Activated T-cell treated with anti-CD3 and anti-CD28 coated beads, Interleukin-2, amount 50 U/mL, for 4 hours (primary cell): Measurements from ENCODE around the gene TTC21A. TPM values are rescaled to one million over a fixed set of nuclear protein-coding genes. Genes with fewer than 3 reads are reported as not detected.

ENCODE experiments used
- ATAC-seq, 2 donors: fragments of 200-7000 bp; cut with Tn5 transposase; one replicate each; pipeline ENCODE4 v1.10.0; 2021
- DNase-seq: peaks from one replicate; pipeline ENCODE4 v3.0.0-alpha.2; 2020
- H3K27me3 Mint-ChIP-seq: one replicate; pipeline ENCODE4 v1.8.0; 2021; ENCODE audit warnings: low read depth, mixed read lengths
- H3K36me3 Mint-ChIP-seq: one replicate; pipeline ENCODE4 v1.8.0; 2022; ENCODE audit warnings: mixed read lengths; ENCODE audit not compliant: insufficient read depth
- H3K4me1 Mint-ChIP-seq: one replicate; pipeline ENCODE4 v1.8.0; 2021; ENCODE audit warnings: low read depth, mixed read lengths
- H3K4me3 Mint-ChIP-seq: one replicate; pipeline ENCODE4 v1.8.0; 2021; ENCODE audit warnings: mild to moderate bottlenecking, moderate library complexity, mixed read lengths
- H3K9me3 Mint-ChIP-seq: one replicate; pipeline ENCODE4 v1.8.0; 2021; ENCODE audit warnings: mixed read lengths
- total RNA-seq, 3 donors: library from RNA; stranded (reverse); gene quantifications; one replicate each; pipeline ENCODE4 v1.2.1, GENCODE V29; 2021

Gene TTC21A
- total RNA-seq, 3 donors from 2014 or later, result 0.84 to 1.1 (median 1.0) TPM

- Mint-ChIP-seq H3K9me3 (no peaks in the 10 kb centered on the region), H3K36me3 (peaks cover 55% of the 10 kb centered on the region), H3K4me1 (peaks cover 52% of the 10 kb centered on the region), H3K27me3 (no peaks in the 10 kb centered on the region), H3K4me3 (no peak overlapping the region)
- ATAC-seq (no peak), DNase-seq (no peak)
Observed at GRCh38 chr3:39143051-39143885, 35.8 kb downstream of the TTC21A start.

- peaks cover 64% of the 10 kb centered on the region for H3K36me3 Mint-ChIP-seq
- no peaks in the 10 kb centered on the region for H3K27me3 Mint-ChIP-seq
- DNase-seq (no peak), ATAC-seq (no peak)
- no peak overlapping the region for H3K4me3 Mint-ChIP-seq
- peaks cover 55% of the 10 kb centered on the region for H3K4me1 Mint-ChIP-seq
- H3K9me3 Mint-ChIP-seq, result no peaks in the 10 kb centered on the region
Observed at GRCh38 chr3:39144095-39144747, 36.7 kb downstream of the TTC21A start.

GRCh38 chr3:39144748-39145380 lies 37.4 kb downstream of the TTC21A start:
- no peak overlapping the region for H3K4me3 Mint-ChIP-seq
- H3K36me3 Mint-ChIP-seq, result peaks cover 70% of the 10 kb centered on the region
- H3K4me1 Mint-ChIP-seq, result peaks cover 60% of the 10 kb centered on the region

GRCh38 chr3:39146083-39146501 lies 38.6 kb downstream of the TTC21A start:
- Mint-ChIP-seq H3K36me3 (peaks cover 74% of the 10 kb centered on the region), H3K27me3 (no peaks in the 10 kb centered on the region), H3K4me1 (peaks cover 67% of the 10 kb centered on the region), H3K9me3 (no peaks in the 10 kb centered on the region), H3K4me3 (peak overlapping the region; percentile 95)
- DNase-seq (no peak), ATAC-seq (no peak)

More at GRCh38 chr3:39144748-39145380, 37.4 kb downstream of the TTC21A start:
- H3K27me3 Mint-ChIP-seq, result no peaks in the 10 kb centered on the region
- no peak for ATAC-seq
- no peak for DNase-seq
- no peaks in the 10 kb centered on the region for H3K9me3 Mint-ChIP-seq

- Mint-ChIP-seq H3K9me3 (no peaks in the 10 kb centered on the region), H3K27me3 (no peaks in the 10 kb centered on the region), H3K36me3 (peaks cover 70% of the 10 kb centered on the region)
Observed at GRCh38 chr3:39146611-39147591, 39.4 kb downstream of the TTC21A start.

GRCh38 chr3:39147711-39148434 lies 40.4 kb downstream of the TTC21A start:
- no peak for ATAC-seq
- H3K36me3 Mint-ChIP-seq, result peaks cover 72% of the 10 kb centered on the region

More at GRCh38 chr3:39146611-39147591, 39.4 kb downstream of the TTC21A start:
- Mint-ChIP-seq H3K4me3 (peak overlapping the region; percentile 95), H3K4me1 (peaks cover 71% of the 10 kb centered on the region)
- ATAC-seq, result peak; percentile 55 to 64
- peak; percentile 76 for DNase-seq

GRCh38 chr3:39148435-39149058 lies 41.1 kb downstream of the TTC21A start:
- ATAC-seq (no peak), DNase-seq (no peak)
- H3K4me3 Mint-ChIP-seq, result peak overlapping the region; percentile 95
- no peaks in the 10 kb centered on the region for H3K9me3 Mint-ChIP-seq
- no peaks in the 10 kb centered on the region for H3K27me3 Mint-ChIP-seq
- peaks cover 72% of the 10 kb centered on the region for H3K4me1 Mint-ChIP-seq
- H3K36me3 Mint-ChIP-seq, result peaks cover 68% of the 10 kb centered on the region

More at GRCh38 chr3:39147711-39148434, 40.4 kb downstream of the TTC21A start:
- peak overlapping the region; percentile 95 for H3K4me3 Mint-ChIP-seq
- no peak for DNase-seq
- no peaks in the 10 kb centered on the region for H3K27me3 Mint-ChIP-seq
- peaks cover 74% of the 10 kb centered on the region for H3K4me1 Mint-ChIP-seq
- no peaks in the 10 kb centered on the region for H3K9me3 Mint-ChIP-seq

- Mint-ChIP-seq H3K9me3 (no peaks in the 10 kb centered on the region), H3K27me3 (no peaks in the 10 kb centered on the region), H3K36me3 (peaks cover 65% of the 10 kb centered on the region), H3K4me1 (peaks cover 72% of the 10 kb centered on the region), H3K4me3 (peak overlapping the region; percentile 95)
- ATAC-seq (no peak), DNase-seq (no peak)
Observed at GRCh38 chr3:39149059-39149455, 41.6 kb downstream of the TTC21A start.

- Mint-ChIP-seq H3K4me1 (peaks cover 75% of the 10 kb centered on the region), H3K9me3 (no peaks in the 10 kb centered on the region), H3K4me3 (peak overlapping the region; percentile 95), H3K36me3 (peaks cover 59% of the 10 kb centered on the region), H3K27me3 (no peaks in the 10 kb centered on the region)
- no peak for ATAC-seq
- DNase-seq, result no peak
Observed at GRCh38 chr3:39149498-39150147, 42.1 kb downstream of the TTC21A start.

- DNase-seq, result no peak
- Mint-ChIP-seq H3K4me1 (peaks cover 74% of the 10 kb centered on the region), H3K36me3 (peaks cover 58% of the 10 kb centered on the region), H3K4me3 (peak overlapping the region; percentile 95), H3K9me3 (no peaks in the 10 kb centered on the region), H3K27me3 (no peaks in the 10 kb centered on the region)
- no peak for ATAC-seq
Observed at GRCh38 chr3:39150148-39150802, 42.8 kb downstream of the TTC21A start.

GRCh38 chr3:39150803-39151631 lies 43.5 kb downstream of the TTC21A start:
- peak overlapping the region; percentile 95 for H3K4me3 Mint-ChIP-seq
- H3K36me3 Mint-ChIP-seq, result peaks cover 54% of the 10 kb centered on the region
- ATAC-seq (peak; percentile 8 to 13), DNase-seq (peak; percentile 63)
- no peaks in the 10 kb centered on the region for H3K9me3 Mint-ChIP-seq
- H3K4me1 Mint-ChIP-seq, result peaks cover 72% of the 10 kb centered on the region
- H3K27me3 Mint-ChIP-seq, result no peaks in the 10 kb centered on the region
